ENCODE measurements around the gene VSTM4. TPM values are rescaled to one million over a fixed set of nuclear protein-coding genes. Genes with fewer than 3 reads are reported as not detected.

Gene VSTM4
- total RNA-seq, 1 experiment from 2014 or later = 0.07 TPM

DNA sequence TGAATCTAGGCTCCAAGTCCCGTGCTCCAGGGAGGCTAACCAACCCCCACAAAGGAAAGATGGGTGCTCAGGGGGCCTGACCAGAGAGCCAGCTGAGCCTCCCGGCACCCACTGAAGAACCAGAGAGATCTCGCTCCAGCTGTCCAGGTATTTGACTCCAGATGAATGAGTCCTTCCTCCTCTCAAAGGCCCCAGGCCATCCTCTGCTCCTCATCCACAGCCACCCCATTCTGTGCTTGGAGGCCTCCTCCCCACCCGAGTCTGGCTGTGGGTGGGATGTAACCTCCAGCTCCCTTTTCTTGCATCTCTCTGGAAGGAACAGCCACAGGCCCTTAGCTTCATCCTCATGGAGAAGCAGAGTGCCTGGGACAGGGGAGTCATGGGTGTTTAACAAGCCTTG is 44.6 kb downstream of the VSTM4 start:
- H3K27ac ChIP-seq (ENCODE audit: low read depth, low read length) = no peak overlapping the region
- TF ChIP-seq MAX (IDR thresholded peaks at IDR 0.05) (no peak), EZH2 (IDR thresholded peaks at IDR 0.05) (no peak), ELF1 (IDR thresholded peaks at IDR 0.05; ENCODE audit: borderline replicate concordance, low read depth) (no peak), REST (IDR thresholded peaks at IDR 0.05; ENCODE audit: low read depth) (no peak)
- no peak for ATAC-seq

DNA sequence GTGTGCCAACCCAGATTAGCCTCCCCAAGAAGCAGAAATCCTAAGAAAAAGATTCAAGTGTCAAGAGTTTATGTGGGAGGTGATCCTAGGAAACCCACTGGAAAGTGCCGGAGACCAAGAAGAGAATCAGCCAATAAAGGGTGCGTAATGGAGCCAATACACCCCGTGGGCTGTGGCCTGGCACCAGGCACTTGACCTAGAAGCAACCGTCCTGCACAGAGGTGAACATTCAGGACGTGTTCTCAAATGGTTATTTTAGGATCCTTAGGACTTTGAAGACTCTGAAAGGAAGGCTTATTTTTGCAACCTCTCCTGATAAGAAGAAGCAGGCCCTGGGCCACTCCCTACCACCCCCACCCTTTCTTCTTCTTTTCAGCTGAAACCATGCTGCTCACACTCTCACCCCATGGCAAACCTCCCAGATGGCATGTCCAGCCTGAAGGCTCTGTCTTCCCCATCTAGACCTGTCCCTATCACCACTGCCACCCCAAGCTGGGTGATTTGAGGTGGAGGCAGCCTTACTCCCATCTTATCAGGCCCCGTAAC is 46.6 kb downstream of the VSTM4 start:
- TF ChIP-seq MAX (IDR thresholded peaks at IDR 0.05) (no peak), CEBPB (IDR thresholded peaks at IDR 0.05; ENCODE audit: low read depth) (no peak), ZFX (IDR thresholded peaks at IDR 0.05) (no peak), CTCF (IDR thresholded peaks at IDR 0.05 in 2 of 3, conservative IDR thresholded peaks at IDR 0.05 in 1 of 3; ENCODE audit: borderline replicate concordance in 1 of 3, insufficient read depth in 1 of 3, low read depth in 2 of 3, low read length in 2 of 3) (no peak)
- Histone ChIP-seq H3K36me3 (ENCODE audit: control insufficient read depth in 1 of 2, insufficient read depth in 2 of 2, low read length in 2 of 2) (no peaks in the 10 kb centered on the region), H3K27ac (ENCODE audit: low read depth, low read length) (no peak overlapping the region), H2AFZ (ENCODE audit: low read depth, low read length, poor library complexity, severe bottlenecking) (no peak overlapping the region), H3K79me2 (ENCODE audit: insufficient read depth, low read length) (no peaks in the 10 kb centered on the region), H3K4me2 (ENCODE audit: low read length) (no peak overlapping the region), H3K9me3 (ENCODE audit: control insufficient read depth in 1 of 2, insufficient read depth in 1 of 2, low read depth in 1 of 2, low read length in 2 of 2) (no peaks in the 10 kb centered on the region), H4K20me1 (ENCODE audit: insufficient read depth) (no peaks in the 10 kb centered on the region), H3K9ac (ENCODE audit: low read length) (no peak overlapping the region), H3K27me3 (ENCODE audit: insufficient read depth, low read length) (peaks cover 17% of the 10 kb centered on the region), H3K9me2 (ENCODE audit: insufficient read depth) (no peaks in the 10 kb centered on the region), H3K4me3 (replicated peaks in 1 of 2; ENCODE audit: low read depth in 1 of 2, low read length in 2 of 2) (no peak overlapping the region), H3K4me1 (ENCODE audit: control insufficient read depth in 1 of 2, insufficient read depth in 2 of 2, low read length in 2 of 2) (no peaks in the 10 kb centered on the region)
- intact Hi-C loops (cut with micrococcal nuclease) = no loop called here
- BruUV-seq (replicated peaks) = no TSS peak
- ATAC-seq (no peak), DNase-seq (ENCODE audit: low read depth, low spot score) (no peak)
- ChIA-PET CTCF (no interaction called here), POLR2A (no interaction called here), RAD21 (ENCODE audit: low non-redundant PET in 1 of 2, low total read pairs in 2 of 2, uncharacterized antibody in 2 of 2, unreplicated experiment in 2 of 2) (no interaction called here)

More for the DNA sequence above, 44.6 kb downstream of the VSTM4 start:
- H3K9me2 ChIP-seq (ENCODE audit: insufficient read depth) = no peaks in the 10 kb centered on the region
- DNase-seq (ENCODE audit: low read depth, low spot score) = no peak
- no peak overlapping the region for H3K4me2 ChIP-seq (ENCODE audit: low read length)
- intact Hi-C loops (cut with micrococcal nuclease) = no loop called here
- H3K4me1 ChIP-seq (ENCODE audit: control insufficient read depth in 1 of 2, insufficient read depth in 2 of 2, low read length in 2 of 2) = no peaks in the 10 kb centered on the region
- no peak overlapping the region for H3K9ac ChIP-seq (ENCODE audit: low read length)
- no TSS peak for BruUV-seq (replicated peaks)
- ChIA-PET CTCF (no interaction called here), RAD21 (ENCODE audit: low non-redundant PET in 1 of 2, low total read pairs in 2 of 2, uncharacterized antibody in 2 of 2, unreplicated experiment in 2 of 2) (no interaction called here), POLR2A (no interaction called here)
- no peaks in the 10 kb centered on the region for H3K36me3 ChIP-seq (ENCODE audit: control insufficient read depth in 1 of 2, insufficient read depth in 2 of 2, low read length in 2 of 2)
- H3K79me2 ChIP-seq (ENCODE audit: insufficient read depth, low read length) = no peaks in the 10 kb centered on the region
- H3K27me3 ChIP-seq (ENCODE audit: insufficient read depth, low read length) = 0 out of 2 replicates have a peak, but pooled peaks cover 3% of the 10 kb centered on the region
- H2AFZ ChIP-seq (ENCODE audit: low read depth, low read length, poor library complexity, severe bottlenecking) = no peak overlapping the region
- no peaks in the 10 kb centered on the region for H3K9me3 ChIP-seq (ENCODE audit: control insufficient read depth in 1 of 2, insufficient read depth in 1 of 2, low read depth in 1 of 2, low read length in 2 of 2)
- H4K20me1 ChIP-seq (ENCODE audit: insufficient read depth) = no peaks in the 10 kb centered on the region
- H3K4me3 ChIP-seq (replicated peaks in 1 of 2; ENCODE audit: low read depth in 1 of 2, low read length in 2 of 2) = no peak overlapping the region
